Activated effector memory CD4-positive, alpha-beta T cell treated with Interleukin-2 at 50 U/mL for 16 hours (primary cell): ENCODE results near the gene BSPRY.
A peak's percentile ranks its signal among the peaks of the same experiment; 100 is the strongest.
"Not testable (repeated sequence)": the region's sequence is repeated elsewhere in the genome, so short reads cannot be mapped to it uniquely, and the experiment has no call there.

Experiments
- DNase-seq: peaks from one replicate; pipeline ENCODE4 v3.0.0-alpha.2; 2020

Gene BSPRY

DNA sequence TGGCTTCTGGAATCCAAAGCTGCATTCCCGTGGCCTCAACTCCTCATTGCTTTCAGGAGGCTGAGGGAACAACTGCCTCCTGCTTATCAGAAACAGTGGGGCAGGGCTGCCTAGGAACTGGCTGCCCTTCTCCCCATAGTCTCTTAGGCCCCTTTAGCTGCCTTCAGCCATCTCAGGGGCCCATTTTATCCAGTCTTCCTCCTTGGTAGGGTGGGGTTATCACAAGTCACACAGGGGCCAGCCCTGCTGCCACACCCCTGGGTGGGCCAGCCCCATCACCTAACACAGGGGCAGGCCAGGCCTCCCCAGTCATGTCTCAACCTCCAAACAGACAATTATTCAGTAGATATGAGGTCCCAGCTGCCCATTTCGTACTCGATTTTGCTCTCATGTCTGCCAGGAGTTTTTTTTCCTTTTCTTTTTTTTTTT, 47.9 kb downstream of the BSPRY start:
- DNase-seq, result no peak

DNA sequence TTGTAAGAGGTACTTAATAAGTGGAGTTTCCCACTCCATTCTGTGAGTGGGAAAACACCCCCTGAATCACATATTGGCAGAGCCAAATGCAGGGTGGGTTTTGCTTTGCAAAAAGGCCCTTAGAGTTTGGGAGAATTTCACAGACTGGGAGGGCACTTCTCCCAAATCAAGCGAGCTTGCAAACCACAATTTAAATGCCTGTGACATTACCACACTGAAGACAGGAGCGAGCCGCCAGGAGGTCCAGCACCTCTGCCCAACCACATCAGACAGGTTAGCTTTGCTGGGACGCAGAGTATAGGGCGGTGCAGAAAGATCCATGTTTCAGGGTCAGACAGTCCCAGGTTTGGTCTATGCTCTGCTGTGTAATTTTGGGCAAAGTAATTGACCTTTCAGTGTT, 49.5 kb downstream of the BSPRY start:
- DNase-seq, result no peak

DNA sequence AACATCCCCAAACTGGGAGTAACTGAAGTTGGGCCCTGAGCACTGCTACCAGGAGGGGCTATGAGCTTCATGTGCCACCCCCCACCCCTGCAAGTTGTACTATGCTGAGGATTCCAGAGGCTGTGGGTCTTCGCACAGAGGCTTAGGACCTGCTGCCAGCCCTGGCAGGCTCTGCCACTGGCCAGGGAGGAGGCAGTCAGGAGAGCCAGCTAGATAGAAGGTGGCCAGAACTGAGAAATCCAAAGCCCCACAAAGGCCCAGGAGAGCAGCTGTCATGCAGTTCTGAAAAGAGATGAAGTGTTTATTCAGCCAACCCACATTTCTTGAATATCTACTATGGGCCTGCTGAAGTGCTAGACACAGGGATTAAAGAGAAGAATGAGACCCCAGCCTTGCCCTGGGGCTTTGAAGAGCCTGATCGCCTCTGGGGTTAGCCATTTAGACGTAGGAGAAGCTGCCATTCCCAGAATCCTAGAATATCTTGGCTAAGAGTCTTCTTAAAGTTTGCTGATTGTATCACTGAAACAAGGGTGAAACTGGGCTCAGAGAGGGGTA, 50.4 kb downstream of the BSPRY start:
- DNase-seq, result no peak

DNA sequence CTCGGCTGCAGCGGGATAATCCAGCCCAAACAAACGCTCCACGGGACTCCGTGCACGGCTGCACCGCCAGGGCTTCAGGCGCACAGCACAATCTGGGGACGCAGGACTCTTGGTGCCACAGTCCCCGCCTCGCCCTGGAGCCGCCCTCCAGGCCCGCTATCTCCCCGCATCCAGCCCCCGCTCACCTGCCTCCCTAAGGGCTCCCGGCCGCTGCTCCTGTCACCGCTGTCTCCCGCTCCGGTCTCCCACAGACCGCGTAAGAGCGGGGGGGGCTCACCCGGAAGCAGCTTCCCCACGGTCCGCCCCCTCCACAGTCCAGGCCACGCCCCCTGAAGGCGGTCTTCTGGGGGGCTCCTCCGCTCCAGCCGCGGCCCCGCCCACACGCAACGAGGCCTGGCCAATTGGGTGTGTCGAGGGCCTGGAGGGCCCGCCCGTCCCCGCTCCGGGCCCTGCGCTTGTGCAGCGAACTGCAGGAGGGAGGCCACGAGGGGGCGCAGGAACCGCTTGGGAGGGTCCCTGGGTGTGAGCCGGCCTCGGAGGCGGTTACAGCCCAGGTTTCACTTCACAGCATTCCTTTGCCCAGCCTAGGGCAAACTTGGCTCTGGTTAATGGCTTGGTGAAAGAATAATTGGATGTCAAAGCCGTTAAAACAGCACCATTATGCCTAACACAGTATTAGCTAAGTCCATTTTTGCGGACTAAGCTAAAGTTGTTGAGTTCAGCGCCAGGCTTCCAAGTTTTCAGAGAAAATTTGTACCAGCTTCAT, 51.9 kb downstream of the BSPRY start, which contains the start of gene ALAD:
TSS of gene ALAD (minus strand) at position 258 of the 766 bp plus-strand sequence. CDS start 7,725 bp downstream, outside the sequence.
- peak; percentile 99 for DNase-seq

DNA sequence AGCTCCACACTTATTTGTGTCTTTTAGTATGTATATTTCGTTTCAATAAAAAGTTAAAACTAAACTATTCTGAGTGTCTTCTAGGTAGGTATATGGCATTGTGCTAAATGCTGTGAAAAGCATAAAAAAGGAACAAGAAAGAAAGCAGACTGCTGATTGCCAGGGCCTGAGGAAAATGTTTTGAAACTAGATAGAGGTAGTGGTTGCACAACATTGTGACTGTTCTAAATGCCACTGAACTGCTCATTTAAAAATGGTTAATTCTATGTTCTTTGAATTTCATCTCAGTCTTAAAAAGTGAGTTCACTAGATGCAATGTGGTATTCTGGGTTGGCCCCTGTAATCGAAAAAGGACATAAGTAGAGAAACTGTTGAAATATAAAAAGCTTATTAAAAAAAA, 54.3 kb downstream of the BSPRY start:
- no peak for DNase-seq

DNA sequence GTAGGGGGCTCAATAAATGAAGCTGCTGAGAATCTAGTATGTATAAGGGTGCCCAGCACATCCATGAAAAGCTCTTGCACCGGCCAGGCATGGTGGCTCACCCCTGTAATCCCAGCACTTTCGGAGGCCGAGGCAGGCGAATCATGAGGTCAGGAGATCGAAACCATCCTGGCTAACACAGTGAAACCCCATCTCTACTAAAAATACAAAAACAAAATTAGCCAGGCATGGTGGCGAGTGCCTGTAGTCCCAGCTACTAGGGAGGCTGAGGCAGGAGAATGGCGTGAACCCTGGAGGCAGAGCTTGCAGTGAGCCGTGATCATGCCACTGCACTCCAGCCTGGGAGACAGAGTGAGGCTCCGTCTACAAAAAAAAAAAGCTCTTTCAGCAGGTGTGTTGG, 57.0 kb downstream of the BSPRY start:
- DNase-seq, result not testable (repeated sequence)

DNA sequence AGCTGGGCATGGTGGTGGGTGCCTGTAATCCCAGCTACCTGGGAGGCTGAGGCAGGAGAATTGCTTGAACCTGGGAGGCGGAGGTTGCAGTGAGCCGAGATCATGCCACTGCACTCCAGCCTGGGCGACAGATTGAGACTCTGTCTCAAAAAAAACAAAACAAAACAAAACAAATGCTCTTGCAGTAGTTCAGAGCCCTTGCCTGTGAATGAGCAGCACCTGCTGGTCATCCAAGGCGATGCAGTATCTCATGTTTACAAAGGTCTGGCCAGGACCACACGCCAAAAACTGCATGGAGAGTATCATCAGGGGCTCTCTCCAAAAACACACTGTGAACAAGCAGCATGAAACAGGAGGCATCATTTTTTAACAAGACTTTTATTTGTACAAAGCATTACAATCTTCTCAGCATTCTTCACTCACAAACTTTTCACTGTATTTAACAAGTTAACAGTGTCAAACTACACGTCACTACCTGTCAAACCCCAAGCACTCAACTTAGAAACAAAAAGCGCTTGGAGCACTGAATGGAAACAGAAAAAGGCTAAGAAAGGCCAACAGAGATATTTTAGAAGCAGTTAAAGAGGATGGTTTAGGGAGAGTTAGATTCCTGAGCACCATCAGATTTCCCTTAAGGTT, 57.7 kb downstream of the BSPRY start:
- DNase-seq, result peak; percentile 42

DNA sequence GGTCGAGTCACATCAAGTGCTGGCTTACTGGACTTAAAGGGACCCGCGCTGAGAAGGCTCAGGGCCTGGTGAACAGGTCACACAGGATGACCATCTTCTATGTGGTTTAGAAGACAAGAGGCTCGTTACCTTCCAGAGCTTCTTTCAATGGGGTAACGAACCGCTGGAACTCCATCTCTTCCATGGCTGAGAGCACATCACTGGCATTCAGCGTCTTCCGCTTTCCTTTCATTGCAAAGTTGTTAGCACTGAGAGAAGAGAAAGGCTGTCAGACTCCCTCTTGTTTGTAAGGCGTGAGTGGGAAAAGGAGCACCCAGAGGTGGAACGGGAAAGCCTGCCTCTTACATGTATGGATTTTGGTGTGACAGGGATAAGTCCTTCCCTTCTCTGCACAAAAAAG, 60.1 kb downstream of the BSPRY start:
- DNase-seq, result no peak

DNA sequence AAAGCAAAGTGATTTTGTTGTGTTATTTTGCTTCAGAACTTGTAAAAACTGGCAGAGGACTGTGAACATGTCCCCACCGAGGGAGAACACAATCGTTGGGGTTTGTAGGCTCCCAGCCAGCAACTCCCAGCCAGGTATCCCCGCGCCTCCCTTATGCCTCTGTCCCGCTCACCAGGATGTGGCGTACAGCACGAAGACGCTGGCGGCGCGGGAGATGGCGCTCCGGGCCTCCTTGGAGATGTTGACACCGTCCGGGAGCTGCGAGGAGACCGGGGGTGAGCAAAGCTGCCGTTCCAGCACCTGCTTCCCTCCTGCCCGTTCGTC, 60.5 kb downstream of the BSPRY start:
- DNase-seq, result no peak

DNA sequence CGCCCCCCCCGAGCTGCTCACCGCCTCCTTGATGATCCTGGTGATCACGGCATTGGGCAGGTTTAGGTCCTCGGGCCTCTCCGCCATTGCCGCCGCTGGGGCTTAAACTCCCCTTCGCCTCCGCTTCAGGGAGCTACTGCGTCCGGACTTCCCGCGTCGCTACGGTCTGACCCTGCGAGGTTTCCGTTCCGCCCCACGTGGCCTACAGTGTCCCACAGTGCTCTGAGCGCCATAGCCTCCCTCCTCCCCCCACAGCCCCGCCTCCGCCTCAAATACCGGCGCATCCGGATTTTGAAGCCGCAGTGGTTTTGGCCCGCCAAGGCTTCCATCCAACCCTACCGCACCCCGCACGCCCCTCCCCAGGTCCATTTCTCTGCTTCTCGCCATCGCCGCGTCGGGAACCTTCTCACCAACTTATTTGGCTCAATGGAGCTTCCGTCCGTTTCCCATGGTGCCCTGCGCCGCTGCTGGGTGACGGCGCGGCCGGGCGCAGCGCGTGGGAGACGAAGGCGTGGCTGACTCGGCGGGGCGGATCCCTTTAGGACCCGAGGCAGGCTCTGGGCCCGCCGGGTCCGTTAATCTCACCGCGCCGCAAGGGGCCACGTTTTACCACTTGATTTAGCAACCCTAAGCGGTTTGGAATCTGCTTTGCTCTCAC, 61.0 kb downstream of the BSPRY start, which contains the start of the genes C9orf43 and POLE3:
TSS of gene C9orf43 (plus strand) at position 541 of the 658 bp plus-strand sequence. CDS start 2,747 bp downstream, outside the sequence.
TSS of gene POLE3 (minus strand) at position 469 of the 658 bp plus-strand sequence. CDS start at position 87, 382 bp downstream.
- peak; percentile 92 for DNase-seq

DNA sequence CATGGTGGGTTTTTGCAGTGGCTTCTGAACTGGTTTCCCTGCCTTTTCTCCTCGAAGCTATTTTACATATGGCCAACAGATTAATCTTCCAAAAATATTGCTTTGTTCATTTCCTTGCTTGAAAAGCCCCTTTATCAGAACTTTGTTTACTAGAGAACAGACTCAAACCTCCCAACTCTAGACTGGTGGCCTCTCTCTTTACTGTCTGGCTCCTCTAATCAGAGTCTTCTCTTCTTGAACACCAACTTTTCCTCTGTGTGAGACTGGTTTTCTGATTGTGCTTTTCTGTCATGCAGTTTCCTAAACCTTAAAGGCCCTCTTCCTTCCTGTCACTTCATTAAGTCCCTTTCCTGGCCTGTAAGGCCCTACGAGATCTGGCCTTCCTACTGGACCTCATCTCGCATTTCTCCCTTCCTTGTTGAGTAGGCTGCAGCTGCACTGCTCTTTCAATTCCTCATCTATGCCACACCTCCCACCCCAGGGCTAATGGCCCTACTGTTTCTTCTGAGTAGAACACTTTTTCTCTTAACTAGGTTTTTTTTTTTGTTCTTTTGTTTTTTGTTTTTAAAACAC, 66.9 kb downstream of the BSPRY start:
- DNase-seq, result no peak

DNA sequence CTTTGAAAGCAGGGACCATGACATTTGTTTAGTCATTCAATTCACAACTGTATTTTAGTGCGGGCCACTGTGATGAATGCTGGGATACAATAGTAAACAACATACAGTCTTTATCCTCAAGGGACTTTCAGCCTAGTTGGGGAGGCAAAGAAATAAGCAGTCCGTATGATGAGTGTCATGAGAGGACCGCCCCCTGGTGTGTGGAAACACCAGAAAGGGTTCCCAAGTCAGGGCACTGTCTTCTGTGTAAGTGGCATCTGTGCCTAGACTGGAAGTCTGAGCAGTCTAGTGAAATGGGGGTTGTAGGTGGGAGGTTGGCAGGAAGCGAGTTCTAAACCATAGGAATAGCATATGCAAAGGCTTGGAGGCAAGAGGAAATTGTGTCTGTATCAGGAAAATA, 68.0 kb downstream of the BSPRY start:
- DNase-seq, result no peak
